HEK293 (cell line): ENCODE measurements around the gene CROCC.
"Not testable (repeated sequence)": the region's sequence is repeated elsewhere in the genome, so short reads cannot be mapped to it uniquely, and the experiment has no call there.

Experiments
- CTCF ChIA-PET: fragments of 350-600 bp; formaldehyde crosslinking; extraction: SDS; loops from one replicate; lab custom pipeline; 2021; ENCODE audit warnings: antibody characterized with exemption; lab: Yijun Ruan, JAX
- POLR2A ChIA-PET: fragments of 300-600 bp; formaldehyde crosslinking; extraction: SDS; loops from one replicate; lab custom pipeline; 2020; ENCODE audit warnings: antibody characterized with exemption, inconsistent platforms; lab: Yijun Ruan, JAX
- H3K27ac ChIP-seq: fragments of 200-500 bp; sonication (Bioruptor generic); 2 replicates; pipeline ENCODE4 v1.5.1; 2014; ENCODE audit warnings: low read depth, low read length, control low read depth, inconsistent platforms; ENCODE audit errors: extremely low read depth
- H3K36me3 ChIP-seq, 2 experiments: fragments of 200-500 bp in 1 of 2; sonication (Bioruptor generic) in 1 of 2; 1 replicate in 1 of 2; 2 replicates in 1 of 2; pipeline ENCODE4 v1.5.1; 2014 to 2017; ENCODE audit warnings: inconsistent platforms in 2 of 2, low read length in 2 of 2; ENCODE audit not compliant: control insufficient read depth in 2 of 2, insufficient read depth in 1 of 2
- H3K4me1 ChIP-seq: fragments of 200-500 bp; sonication (Bioruptor generic); 2 replicates; pipeline ENCODE4 v1.5.1; 2014; ENCODE audit warnings: mild to moderate bottlenecking, low read length, inconsistent platforms; ENCODE audit not compliant: control insufficient read depth, insufficient read depth
- H3K4me3 ChIP-seq: 2 replicates; pipeline ENCODE4 v1.5.1; 2011; ENCODE audit warnings: low read depth, mild to moderate bottlenecking, control low read depth, low read length, moderate library complexity
- H3K9me3 ChIP-seq: fragments of 200-500 bp; sonication (Bioruptor generic); 2 replicates; pipeline ENCODE4 v1.5.1; 2014; ENCODE audit warnings: low read depth, low read length, inconsistent platforms; ENCODE audit not compliant: control insufficient read depth, insufficient read depth
- BCL11B ChIP-seq: fragments of 450-650 bp; formaldehyde crosslinking; IDR thresholded peaks from 2 replicates; pipeline ENCODE4 v1.5.1; 2016; ENCODE audit warnings: low read depth, missing biosample characterization, missing genetic modification characterization
- BCL6B ChIP-seq: fragments of 450-650 bp; formaldehyde crosslinking; IDR thresholded peaks from 2 replicates; pipeline ENCODE4 v1.5.1; 2017; ENCODE audit warnings: missing biosample characterization, missing genetic modification characterization
- PRDM1 ChIP-seq: fragments of 450-650 bp; formaldehyde crosslinking; IDR thresholded peaks from 2 replicates; pipeline ENCODE4; 2016; ENCODE audit warnings: missing biosample characterization, missing genetic modification characterization
- PRDM6 ChIP-seq: fragments of 450-650 bp; formaldehyde crosslinking; IDR thresholded peaks from 2 replicates; pipeline ENCODE4 v1.5.1; 2017; ENCODE audit warnings: missing biosample characterization, missing genetic modification characterization
- RBAK ChIP-seq: fragments of 450-650 bp; formaldehyde crosslinking; IDR thresholded peaks from 2 replicates; pipeline ENCODE4 v1.5.1; 2016; ENCODE audit warnings: missing biosample characterization, missing genetic modification characterization
- ZEB2 ChIP-seq: fragments of 450-650 bp; formaldehyde crosslinking; IDR thresholded peaks from 2 replicates; pipeline ENCODE4 v1.5.1; 2016; ENCODE audit warnings: missing biosample characterization, missing genetic modification characterization
- ZNF114 ChIP-seq: fragments of 450-650 bp; formaldehyde crosslinking; IDR thresholded peaks from 2 replicates; pipeline ENCODE4 v1.5.0; 2017; ENCODE audit warnings: missing biosample characterization, missing genetic modification characterization
- ZNF138 ChIP-seq: fragments of 450-650 bp; formaldehyde crosslinking; IDR thresholded peaks from 2 replicates; pipeline ENCODE4 v1.5.1; 2016; ENCODE audit warnings: missing biosample characterization, missing genetic modification characterization, borderline replicate concordance
- ZNF174 ChIP-seq: fragments of 450-650 bp; formaldehyde crosslinking; IDR thresholded peaks from 2 replicates; pipeline ENCODE4 v1.5.0; 2017; ENCODE audit warnings: missing biosample characterization, mild to moderate bottlenecking, missing genetic modification characterization
- ZNF2 ChIP-seq: fragments of 450-650 bp; formaldehyde crosslinking; IDR thresholded peaks from 2 replicates; pipeline ENCODE4 v1.5.1; 2016; ENCODE audit warnings: missing biosample characterization, missing genetic modification characterization
- ZNF280C ChIP-seq: fragments of 450-650 bp; formaldehyde crosslinking; IDR thresholded peaks from 2 replicates; pipeline ENCODE4 v1.5.1; 2016; ENCODE audit warnings: missing biosample characterization, missing genetic modification characterization
- ZNF302 ChIP-seq: fragments of 450-650 bp; formaldehyde crosslinking; IDR thresholded peaks from 2 replicates; pipeline ENCODE4 v1.5.1; 2016; ENCODE audit warnings: missing biosample characterization, missing genetic modification characterization, low read depth
- ZNF398 ChIP-seq: fragments of 450-650 bp; formaldehyde crosslinking; IDR thresholded peaks from 2 replicates; pipeline ENCODE4 v1.5.1; 2017; ENCODE audit warnings: missing biosample characterization, missing genetic modification characterization
- ZNF433 ChIP-seq: fragments of 450-650 bp; formaldehyde crosslinking; IDR thresholded peaks from 2 replicates; pipeline ENCODE4 v1.5.1; 2016; ENCODE audit warnings: missing biosample characterization, missing genetic modification characterization, low read depth
- ZNF501 ChIP-seq: fragments of 450-650 bp; formaldehyde crosslinking; IDR thresholded peaks from 2 replicates; pipeline ENCODE4 v1.5.1; 2016; ENCODE audit warnings: missing biosample characterization, missing genetic modification characterization
- ZNF529 ChIP-seq: fragments of 450-650 bp; formaldehyde crosslinking; IDR thresholded peaks from 2 replicates; pipeline ENCODE4 v1.5.1; 2017; ENCODE audit warnings: missing genetic modification characterization, missing biosample characterization; ENCODE audit not compliant: insufficient replicate concordance
- ZNF561 ChIP-seq: fragments of 450-650 bp; IDR thresholded peaks from 2 replicates; pipeline ENCODE4 v1.5.1; 2018; ENCODE audit warnings: missing biosample characterization, missing genetic modification characterization, borderline replicate concordance
- ZNF610 ChIP-seq: fragments of 450-650 bp; formaldehyde crosslinking; IDR thresholded peaks from 2 replicates; pipeline ENCODE4 v1.5.1; 2016; ENCODE audit warnings: missing biosample characterization, missing genetic modification characterization, borderline replicate concordance
- ZNF621 ChIP-seq: fragments of 450-650 bp; formaldehyde crosslinking; IDR thresholded peaks from 2 replicates; pipeline ENCODE4 v1.5.1; 2017; ENCODE audit warnings: missing biosample characterization, missing genetic modification characterization
- ZNF670 ChIP-seq: fragments of 450-650 bp; formaldehyde crosslinking; IDR thresholded peaks from 2 replicates; pipeline ENCODE4 v1.5.1; 2016; ENCODE audit warnings: missing biosample characterization, missing genetic modification characterization, low read depth
- ZNF677 ChIP-seq: fragments of 450-650 bp; IDR thresholded peaks from 2 replicates; pipeline ENCODE4 v1.5.0; 2018; ENCODE audit warnings: missing biosample characterization, mild to moderate bottlenecking, missing genetic modification characterization, moderate library complexity
- ZNF768 ChIP-seq: fragments of 450-650 bp; formaldehyde crosslinking; IDR thresholded peaks from 2 replicates; pipeline ENCODE4 v1.5.1; 2018; ENCODE audit warnings: missing biosample characterization, mild to moderate bottlenecking, missing genetic modification characterization
- ZNF830 ChIP-seq: fragments of 450-650 bp; IDR thresholded peaks from 2 replicates; pipeline ENCODE4 v1.5.0; 2018; ENCODE audit warnings: missing biosample characterization, missing genetic modification characterization, low read depth, mild to moderate bottlenecking, moderate library complexity

CROCC gene

GRCh38 chr1:16882986-16883385, 38.7 kb upstream of the CROCC start:
- Histone ChIP-seq H3K4me1 (no peaks in the 10 kb centered on the region), H3K36me3 (no peaks in the 10 kb centered on the region), H3K4me3 (no peak overlapping the region), H3K27ac (no peak overlapping the region), H3K9me3 (no peaks in the 10 kb centered on the region)
- POLR2A ChIA-PET = no interaction called here
- CTCF ChIA-PET = interaction anchor here (1.5 kb wide), 1 partner anchor 262 kb away, joined by 5 read pairs; no protein-coding TSS in a partner anchor
- TF ChIP-seq PRDM6 (tag by site-specific recombination) (no peak), ZNF610 (tag by site-specific recombination) (no peak), ZNF670 (tag by site-specific recombination) (no peak), ZNF398 (tag by site-specific recombination) (no peak), ZEB2 (tag by site-specific recombination) (no peak), PRDM1 (tag by site-specific recombination) (no peak)

GRCh38 chr1:16884487-16884886, 37.2 kb upstream of the CROCC start:
- H3K4me1 ChIP-seq, POLR2A ChIA-PET, H3K27ac ChIP-seq, H3K4me3 ChIP-seq, CTCF ChIA-PET, H3K9me3 ChIP-seq, H3K36me3 ChIP-seq: not testable (repeated sequence)

GRCh38 chr1:16886860-16887605, 34.7 kb upstream of the CROCC start:
- Histone ChIP-seq H3K9me3 (no peaks in the 10 kb centered on the region), H3K27ac (no peak overlapping the region), H3K4me3 (no peak overlapping the region), H3K4me1 (no peaks in the 10 kb centered on the region), H3K36me3 (no peaks in the 10 kb centered on the region)
- ChIA-PET CTCF (no interaction called here), POLR2A (interaction anchor here (0.6 to 1.2 kb wide), 2 partner anchors 18 to 262 kb away, joined by 3 to 4 read pairs; no protein-coding TSS in a partner anchor)
- TF ChIP-seq RBAK (tag by site-specific recombination) (no peak), ZNF302 (tag by site-specific recombination) (no peak), ZNF768 (tag by site-specific recombination) (no peak), ZNF280C (no peak), BCL11B (no peak), ZNF529 (tag by site-specific recombination) (no peak), ZNF138 (tag by site-specific recombination) (no peak), ZNF677 (tag by site-specific recombination) (no peak), ZNF621 (tag by site-specific recombination) (no peak), BCL6B (tag by site-specific recombination) (no peak), ZNF561 (no peak), ZNF830 (tag by site-specific recombination) (no peak), ZNF174 (tag by site-specific recombination) (no peak), ZNF433 (tag by site-specific recombination) (no peak), ZNF2 (tag by site-specific recombination) (no peak), ZNF501 (tag by site-specific recombination) (no peak), ZNF114 (tag by site-specific recombination) (no peak)
